Measurements from ENCODE around the gene EIF3L.
"Not testable (repeated sequence)": the region's sequence is repeated elsewhere in the genome, so short reads cannot be mapped to it uniquely, and the experiment has no call there.

Gene EIF3L

DNA sequence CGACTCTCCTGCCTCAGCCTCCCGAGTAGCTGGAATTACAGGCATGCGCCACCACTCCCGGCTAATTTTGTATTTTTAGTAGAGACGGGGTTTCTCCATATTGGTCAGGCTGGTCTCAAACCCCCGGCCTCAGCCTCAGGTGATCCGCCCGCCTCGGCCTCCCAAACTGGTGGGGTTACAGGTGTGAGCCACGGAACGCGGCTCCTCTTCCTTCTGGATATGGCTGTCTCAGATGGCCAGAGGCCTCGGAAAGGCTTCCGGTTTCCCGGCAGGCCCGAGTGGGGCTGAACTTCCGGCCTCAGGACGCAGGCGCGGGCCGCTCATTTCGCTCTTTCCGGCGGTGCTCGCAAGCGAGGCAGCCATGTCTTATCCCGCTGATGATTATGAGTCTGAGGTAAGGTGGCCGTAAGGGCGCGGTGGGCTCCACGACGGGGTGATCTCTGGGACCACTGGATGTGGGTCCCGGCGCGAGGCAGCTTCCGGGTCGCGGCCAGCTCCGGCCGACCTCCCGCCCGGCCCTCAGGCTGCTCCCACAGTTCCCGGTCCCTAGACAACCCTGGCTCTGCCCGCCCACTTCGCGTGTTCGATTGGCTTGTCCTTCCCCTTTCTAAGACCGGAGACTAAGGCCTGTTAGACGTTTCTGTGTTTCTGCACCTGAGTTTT, at the start of gene EIF3L:
EIF3L (plus strand) TSS at position 331 of the 663 bp plus-strand sequence; CDS start at position 362, 31 bp downstream.
- peak; percentile 31 for DNase-seq (ENCODE audit: low read depth)

DNA sequence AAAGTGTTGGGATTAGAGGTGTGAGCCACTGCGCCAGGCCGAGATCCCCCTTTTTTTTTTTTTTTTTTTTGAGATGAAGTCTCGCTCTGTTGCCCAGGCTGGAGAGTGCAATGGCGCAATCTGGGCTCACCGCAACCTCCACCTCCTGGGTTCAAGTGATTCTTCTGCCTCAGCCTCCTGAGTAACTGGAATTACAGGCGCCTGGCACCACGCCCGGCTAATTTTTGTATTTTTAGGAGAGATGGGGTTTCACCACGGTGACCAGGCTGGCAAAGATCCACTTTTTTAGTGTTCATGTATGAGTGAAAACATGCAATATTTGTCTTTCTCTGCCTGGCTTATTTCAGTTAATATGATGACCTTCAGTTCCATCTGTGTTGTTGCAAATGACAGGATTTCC, 49.2 kb upstream of the EIF3L start:
- not testable (repeated sequence) for DNase-seq (ENCODE audit: low read depth)

DNA sequence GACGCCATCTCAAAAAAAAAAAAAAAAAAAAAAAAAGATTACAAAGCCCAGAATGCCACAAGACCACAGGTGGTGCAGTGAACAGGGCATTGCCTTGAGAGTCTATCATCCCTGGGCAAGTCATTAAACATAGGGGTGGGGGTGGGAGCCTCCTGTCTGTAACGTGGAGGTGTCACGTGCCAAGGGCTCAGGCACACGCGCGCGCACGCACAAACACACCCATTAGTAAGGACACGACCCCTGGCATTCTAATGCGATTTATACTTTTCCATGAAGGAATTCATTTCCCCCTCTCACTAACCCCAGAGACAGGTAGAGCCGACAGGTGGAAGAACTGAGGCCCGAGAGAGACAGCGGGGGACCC, 47.3 kb upstream of the EIF3L start:
- no peak for DNase-seq (ENCODE audit: low read depth)

DNA sequence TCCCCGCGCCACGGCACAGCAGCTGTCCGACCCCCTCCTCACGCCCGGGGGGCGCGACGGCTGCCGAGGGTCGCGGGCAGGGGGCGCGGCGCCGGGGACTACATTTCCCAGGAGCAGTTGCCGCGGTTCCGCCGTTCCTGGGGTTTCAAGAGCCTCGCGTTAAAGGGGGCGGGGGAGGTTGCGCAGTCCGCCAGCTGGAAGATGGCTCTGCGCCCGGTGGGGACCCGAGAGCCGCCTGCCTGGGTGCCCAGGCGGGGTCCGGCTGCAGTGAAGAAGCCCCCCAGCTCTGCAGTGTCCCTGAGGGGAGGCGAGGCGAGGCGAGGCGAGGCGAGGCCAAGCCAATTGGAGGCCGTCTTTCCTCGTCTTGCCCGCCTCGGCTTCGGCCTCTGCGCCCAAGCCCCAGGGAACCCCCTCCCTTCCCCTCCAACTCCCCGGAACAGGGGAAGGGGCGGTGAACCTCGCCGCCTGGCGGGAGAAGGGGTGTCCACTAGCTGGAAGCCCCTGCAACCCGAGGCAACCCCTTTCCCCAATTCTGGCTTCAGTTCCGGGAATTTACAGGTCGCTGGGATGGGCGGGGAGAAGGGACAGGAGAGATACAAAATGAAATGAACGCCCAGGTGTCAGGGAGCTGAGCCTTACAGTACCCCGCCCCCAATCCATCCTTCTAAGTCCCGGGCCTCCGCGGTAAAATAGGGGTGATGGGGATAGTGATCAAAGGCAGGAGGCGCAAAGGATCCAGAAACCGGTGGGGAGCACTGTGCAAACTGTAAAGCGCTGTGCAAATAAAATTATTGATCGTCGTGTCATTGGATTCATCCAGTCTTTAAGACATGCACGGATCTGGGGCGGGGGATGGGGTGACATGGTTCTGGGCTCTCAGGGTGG, 46.7 kb upstream of the EIF3L start:
- DNase-seq (ENCODE audit: low read depth) = no peak

DNA sequence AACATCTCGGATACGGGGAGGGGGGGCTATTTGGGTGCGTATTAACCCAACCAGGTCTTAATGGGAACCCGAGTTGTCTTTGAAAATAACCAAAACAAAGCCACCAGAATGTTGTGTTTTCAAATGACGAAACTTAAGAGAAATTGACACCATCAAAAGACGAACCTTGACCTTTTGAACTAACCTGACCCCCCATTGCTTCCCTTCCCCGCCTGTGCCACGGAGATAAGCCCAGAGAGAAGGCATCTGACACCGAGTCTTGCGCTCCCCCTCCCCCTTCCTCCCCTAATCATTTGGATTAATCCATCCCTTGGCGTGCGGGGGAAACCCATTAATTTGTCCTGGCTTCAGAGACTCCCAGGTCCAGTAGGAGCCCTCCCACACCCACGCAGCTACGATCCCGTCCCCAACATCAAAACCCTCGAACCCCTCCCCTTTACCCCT, 46.0 kb upstream of the EIF3L start:
- no peak for DNase-seq (ENCODE audit: low read depth)

DNA sequence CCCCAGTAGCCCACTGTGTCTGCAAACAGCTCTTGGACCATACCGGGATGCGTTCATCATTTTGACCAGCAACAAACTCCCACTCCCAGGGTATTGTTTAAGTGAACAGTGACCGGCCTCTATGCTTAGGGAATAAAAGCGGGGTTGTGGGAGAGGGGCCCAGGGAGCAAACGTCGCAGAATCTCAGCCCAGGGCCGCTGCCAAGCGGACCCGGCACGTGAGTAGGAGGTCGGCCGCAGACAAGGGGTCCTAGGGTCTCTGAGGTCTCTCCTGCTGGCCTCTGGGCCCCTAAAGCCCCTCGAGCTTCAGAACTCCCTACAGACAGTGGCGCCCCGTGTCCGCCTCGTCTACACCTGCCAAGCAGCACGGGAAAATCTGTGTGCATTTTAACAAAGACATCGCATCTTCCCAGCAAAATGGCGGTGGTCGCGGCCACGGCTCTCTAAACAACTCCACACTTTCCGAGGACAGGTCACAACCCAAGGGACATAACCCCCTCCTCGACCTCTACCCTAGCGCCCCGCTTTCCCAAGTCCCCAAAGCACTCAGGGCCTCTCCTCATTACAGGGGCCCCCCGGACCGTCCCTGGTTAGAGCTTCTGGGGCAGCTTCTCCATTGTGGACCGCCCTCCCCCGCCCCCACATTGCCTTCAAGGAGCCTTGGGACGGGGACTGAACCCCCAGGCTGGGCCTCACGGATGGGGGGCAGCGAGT, 45.4 kb upstream of the EIF3L start:
- DNase-seq (ENCODE audit: low read depth) = no peak

DNA sequence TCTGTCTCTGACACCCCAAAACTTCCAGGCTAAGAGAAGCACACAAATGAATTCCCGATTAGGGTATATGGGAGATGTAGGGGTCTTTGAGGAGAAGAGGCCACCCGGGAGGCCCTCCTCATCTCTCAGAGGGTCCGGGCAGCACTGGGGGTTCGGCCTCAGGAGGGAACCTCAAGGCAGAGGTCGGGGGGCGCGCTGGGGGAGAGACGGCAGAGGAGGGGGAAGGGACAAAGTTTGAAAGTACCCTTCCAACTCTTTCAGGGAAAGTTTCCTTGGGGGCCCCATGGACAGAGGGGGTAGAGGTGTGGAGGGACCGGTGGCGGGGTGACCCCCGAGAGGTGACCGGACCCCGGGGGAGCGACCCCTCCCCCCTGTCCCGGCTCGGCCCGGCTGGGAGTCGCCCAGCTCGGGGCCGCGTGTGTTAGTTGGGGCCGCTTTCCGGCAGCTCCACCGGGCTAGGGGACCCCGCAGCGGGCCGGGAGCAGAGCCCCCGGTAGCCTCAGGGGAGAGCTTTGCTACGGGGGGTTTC, 44.8 kb upstream of the EIF3L start:
- DNase-seq (ENCODE audit: low read depth) = no peak

DNA sequence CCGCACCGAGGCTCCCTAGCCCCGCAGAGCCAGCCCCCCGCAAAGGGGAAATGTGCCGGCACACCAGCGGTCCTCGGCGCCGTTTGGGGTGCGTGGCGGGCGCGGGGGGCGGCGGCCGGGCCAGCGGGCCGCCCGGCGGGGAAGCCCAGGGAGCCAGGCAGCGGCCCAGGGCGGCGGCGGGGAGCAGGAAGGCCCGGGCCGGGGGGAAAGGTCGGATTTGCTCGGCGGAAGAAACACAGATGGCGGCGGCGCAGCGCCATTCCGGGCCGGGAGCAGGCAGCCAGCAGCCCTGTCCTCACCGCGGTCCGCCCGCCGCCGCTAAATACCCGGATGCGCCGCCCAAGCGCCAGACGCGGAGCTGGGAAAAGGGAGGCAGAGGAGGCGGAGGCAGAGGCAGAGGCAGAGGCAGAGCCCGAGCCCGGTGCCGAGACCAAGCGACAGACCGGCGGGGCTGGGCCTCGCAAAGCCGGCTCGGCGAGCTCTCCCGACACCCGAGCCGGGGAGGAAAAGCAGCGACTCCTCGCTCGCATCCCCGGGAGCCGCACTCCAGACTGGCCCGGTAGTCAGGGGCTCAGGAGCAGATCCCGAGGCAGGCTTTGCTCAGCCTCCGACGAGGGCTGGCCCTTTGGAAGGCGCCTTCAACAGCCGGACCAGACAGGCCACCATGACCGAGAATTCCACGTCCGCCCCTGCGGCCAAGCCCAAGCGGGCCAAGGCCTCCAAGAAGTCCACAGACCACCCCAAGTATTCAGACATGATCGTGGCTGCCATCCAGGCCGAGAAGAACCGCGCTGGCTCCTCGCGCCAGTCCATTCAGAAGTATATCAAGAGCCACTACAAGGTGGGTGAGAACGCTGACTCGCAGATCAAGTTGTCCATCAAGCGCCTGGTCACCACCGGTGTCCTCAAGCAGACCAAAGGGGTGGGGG, 44.1 kb upstream of the EIF3L start:
- DNase-seq (ENCODE audit: low read depth) = no peak

DNA sequence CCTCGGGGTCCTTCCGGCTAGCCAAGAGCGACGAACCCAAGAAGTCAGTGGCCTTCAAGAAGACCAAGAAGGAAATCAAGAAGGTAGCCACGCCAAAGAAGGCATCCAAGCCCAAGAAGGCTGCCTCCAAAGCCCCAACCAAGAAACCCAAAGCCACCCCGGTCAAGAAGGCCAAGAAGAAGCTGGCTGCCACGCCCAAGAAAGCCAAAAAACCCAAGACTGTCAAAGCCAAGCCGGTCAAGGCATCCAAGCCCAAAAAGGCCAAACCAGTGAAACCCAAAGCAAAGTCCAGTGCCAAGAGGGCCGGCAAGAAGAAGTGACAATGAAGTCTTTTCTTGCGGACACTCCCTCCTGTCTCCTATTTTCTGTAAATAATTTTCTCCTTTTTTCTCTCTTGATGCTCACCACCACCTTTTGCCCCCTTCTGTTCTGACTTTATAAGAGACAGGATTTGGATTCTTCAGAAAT, 43.4 kb upstream of the EIF3L start:
- no peak for DNase-seq (ENCODE audit: low read depth)

DNA sequence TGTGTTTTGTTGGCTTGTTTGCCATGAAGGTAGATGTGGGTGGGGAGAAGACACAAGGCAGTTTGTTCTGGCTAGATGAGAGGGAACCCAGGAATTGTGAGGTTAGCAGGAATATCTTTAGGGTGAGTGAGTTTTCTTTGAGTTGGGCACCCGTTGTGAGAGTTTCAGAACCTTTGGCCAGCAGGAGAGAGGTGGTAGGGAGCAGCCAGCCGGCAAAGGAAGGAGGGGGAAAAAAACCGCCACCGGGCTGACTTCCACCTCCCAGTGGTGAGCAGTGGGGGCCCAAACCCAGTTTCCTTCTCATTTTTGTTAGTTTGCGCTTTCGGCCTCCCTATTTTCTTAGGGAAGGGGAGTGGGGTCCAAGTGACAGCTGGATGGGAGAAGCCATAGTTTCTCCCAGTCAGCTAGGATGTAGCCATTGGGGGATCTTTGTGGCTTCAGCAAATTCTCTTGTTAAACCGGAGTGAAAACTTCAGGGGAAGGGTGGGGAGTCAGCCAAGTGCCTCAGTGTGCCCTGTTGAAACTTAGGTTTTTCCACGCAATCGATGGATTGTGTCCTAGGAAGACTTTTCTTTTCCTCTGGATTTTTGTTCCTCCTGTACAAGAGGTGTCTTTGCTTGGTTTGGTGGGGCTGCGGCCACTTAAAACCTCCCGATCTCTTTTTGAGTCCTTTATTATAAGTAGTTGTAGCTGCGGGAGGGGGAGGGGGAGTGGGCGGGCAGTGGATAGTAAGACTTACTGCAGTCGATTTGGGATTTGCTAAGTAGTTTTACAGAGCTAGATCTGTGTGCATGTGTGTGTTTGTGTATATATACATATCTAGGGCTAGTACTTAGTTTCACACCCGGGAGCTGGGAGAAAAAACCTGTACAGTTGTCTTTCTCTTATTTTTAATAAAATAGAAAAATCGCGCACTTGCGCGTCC, 42.5 kb upstream of the EIF3L start:
- no peak for DNase-seq (ENCODE audit: low read depth)

DNA sequence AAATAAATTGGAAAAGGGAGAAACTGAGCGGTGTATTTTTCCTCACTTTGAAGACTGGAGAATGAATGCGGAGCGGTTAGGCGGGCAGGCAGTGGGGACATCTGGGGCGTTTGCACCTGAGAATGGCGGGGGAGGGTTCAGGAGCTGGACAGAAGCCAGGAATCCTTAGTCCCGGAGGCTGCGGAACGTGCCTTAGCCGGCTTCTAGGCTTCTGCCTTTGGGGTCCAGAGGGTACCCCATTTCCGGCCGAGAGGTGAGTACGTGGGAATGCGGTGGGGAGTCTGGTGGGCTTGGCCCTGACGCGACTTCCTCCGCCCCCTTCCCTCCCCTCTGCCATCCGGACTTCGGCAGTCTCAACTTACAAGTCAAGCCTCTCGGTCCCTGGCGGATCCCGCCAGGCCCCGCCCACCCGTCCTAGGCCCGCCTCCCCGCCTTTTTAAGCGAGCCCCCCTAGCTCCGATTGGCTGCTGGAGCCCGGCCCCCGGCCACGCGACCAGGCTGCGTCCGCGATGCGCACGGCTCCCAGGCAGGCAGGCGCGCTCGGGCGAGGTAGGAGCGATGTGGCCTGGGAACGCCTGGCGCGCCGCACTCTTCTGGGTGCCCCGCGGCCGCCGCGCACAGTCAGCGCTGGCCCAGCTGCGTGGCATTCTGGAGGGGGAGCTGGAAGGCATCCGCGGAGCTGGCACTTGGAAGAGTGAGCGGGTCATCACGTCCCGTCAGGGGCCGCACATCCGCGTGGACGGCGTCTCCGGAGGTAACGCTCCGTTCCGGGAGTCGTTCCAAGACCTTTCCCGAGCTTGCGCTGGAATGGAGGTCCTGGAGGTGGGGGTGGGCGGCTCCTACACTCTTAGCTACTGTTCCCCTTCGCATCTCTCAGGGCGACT, 41.6 kb upstream of the EIF3L start, which contains the start of gene GCAT:
GCAT (plus strand) TSS at position 525 of the 884 bp plus-strand sequence; CDS start at position 559, 34 bp downstream.
- DNase-seq (ENCODE audit: low read depth) = peak; percentile 73

DNA sequence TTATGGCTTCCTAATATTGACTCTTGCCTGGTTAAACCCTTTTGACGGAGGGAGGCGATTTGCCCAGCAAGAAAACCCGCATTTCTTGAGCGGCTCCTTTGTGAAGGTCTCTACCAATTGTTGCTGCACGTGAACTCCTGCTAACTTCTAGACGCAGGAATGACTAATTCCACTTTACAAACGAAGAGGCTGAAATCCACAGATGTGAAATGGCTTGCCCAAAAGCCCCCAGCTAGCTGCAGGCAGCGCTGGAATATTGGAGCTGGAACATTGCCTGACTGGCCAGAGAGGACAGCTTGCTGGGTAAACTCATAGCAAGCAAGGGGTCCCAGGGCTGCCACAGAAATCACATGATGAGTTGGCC, 40.9 kb upstream of the EIF3L start:
- no peak for DNase-seq (ENCODE audit: low read depth)

DNA sequence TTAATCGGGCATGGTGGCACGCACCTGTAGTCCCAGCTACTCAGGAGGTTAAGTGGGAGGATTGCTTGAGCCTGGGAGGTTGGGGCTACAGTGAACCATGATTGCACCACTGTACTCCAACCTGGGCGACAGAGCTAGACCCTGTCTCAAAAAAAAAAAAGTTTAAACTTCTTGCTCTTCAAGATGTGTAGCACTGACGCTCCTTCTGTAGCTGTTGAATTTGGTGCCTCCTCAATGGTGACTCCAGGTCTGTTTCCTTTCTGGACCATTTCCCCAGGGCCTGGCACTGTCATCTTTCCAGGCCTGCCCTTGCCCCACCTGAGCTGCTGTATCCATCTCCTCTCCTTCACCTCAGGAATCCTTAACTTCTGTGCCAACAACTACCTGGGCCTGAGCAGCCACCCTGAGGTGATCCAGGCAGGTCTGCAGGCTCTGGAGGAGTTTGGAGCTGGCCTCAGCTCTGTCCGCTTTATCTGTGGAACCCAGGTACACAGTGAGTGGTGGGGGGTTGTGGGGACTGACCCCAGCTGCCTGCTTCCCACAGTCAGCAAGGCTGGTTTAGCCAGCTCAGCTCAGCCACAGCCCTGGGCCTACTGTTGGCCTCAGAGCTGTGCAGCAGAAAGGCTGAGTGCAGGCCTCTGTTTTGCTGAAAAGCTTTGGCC, 39.4 kb upstream of the EIF3L start:
- no peak for DNase-seq (ENCODE audit: low read depth)

DNA sequence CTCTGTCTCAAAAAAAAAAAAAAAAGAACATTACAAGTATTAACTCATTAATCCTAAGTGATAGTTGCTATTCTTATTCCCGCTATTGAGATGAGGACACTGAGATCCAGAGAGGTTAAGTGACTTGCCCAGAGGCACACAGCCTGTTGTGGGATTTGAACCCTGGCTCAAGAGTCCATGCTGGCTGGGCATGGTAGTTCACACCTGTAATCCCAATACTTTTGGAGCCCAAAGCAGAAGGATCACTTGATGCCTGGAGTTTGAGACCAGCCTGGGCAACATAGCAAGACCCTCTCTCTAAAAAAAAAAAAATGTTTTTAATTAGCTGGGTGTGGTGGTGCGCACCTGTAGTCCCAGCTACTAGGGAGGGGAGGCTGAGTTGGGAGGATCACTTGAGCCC, 37.4 kb upstream of the EIF3L start:
- DNase-seq (ENCODE audit: low read depth) = no peak

DNA sequence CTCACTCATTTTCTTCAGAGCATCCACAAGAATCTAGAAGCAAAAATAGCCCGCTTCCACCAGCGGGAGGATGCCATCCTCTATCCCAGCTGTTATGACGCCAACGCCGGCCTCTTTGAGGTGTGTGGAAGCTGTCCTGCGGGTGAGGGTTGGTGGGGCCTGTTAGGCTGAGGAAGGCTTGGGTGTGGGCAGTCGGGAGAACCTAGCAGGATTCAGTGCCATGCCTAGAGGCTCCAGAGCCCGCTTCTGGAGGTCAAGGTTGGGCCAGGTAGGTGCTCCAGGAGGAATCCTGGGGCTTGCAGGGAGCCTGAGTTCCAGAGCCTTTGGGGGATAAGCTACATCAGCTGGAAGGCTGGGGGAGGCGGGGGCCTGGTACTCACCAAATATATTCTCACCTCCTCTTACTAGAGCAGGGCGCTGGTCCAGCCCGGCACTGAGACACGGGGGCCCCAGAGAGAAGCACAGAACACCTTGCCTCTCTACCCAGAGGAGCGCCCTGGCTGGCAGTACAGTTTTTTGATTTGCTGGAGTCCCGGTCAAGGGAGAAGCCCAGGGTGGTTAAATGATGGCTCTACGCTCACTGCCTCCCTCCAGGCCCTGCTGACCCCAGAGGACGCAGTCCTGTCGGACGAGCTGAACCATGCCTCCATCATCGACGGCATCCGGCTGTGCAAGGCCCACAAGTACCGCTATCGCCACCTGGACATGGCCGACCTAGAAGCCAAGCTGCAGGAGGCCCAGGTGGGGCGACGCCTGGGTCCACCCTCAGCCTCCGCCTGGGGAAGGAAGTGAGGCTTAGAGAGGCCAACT, 36.1 kb upstream of the EIF3L start:
- no peak for DNase-seq (ENCODE audit: low read depth)

DNA sequence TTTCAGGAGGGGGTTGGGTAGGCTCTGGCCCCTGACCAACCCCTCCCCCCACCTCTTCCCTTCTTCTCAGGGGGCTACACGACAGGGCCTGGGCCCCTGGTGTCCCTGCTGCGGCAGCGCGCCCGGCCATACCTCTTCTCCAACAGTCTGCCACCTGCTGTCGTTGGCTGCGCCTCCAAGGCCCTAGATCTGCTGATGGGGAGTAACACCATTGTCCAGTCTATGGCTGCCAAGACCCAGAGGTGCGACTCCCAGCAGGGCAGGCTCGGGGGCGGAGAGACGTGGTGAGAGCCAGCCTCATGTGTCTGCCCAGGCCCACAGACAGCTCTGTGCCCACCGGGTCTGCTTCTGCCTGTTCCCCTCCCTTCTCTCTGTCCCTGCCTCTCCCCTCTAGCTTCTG, 33.6 kb upstream of the EIF3L start:
- no peak for DNase-seq (ENCODE audit: low read depth)

DNA sequence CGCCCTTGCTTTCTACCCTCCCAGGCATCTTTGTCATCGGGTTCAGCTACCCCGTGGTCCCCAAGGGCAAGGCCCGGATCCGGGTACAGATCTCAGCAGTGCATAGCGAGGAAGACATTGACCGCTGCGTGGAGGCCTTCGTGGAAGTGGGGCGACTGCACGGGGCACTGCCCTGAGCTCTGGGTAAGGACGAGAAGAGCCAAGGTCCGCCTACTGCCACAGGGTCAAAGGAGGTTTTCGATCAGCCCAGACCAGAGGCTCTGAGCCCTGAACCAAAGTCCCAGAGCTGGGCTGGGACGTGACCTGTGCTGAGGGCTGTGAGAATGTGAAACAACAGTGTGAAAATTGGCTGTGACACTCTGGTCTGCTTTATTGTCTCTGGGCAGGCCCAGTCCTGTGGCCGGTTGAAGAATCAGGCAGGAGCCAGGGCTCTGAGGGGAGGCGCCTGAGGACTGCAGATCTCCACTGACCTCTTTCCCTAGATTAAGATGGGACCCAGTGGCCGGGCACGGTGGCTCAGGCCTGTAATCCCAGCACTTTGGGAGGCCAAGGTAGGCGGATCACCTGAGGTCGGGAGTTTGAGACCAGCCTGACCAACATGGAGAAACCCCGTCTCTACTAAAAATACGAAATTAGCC, 32.6 kb upstream of the EIF3L start:
- DNase-seq (ENCODE audit: low read depth) = no peak
